A549 treated with GW870086 at 1 μM for 4 hours (cell line): Measurements from ENCODE around the gene MYL7. TPM values are rescaled to one million over a fixed set of nuclear protein-coding genes. Genes with fewer than 3 reads are reported as not detected.

Source experiments
- total RNA-seq: library from RNA; stranded (reverse); fragments of 200-300 nt; extraction: Qiagen RNA extraction; gene quantifications from 5 replicates; pipeline ENCODE4 v1.2.3, GENCODE V29; 2022; ENCODE audit warnings: low read depth

Gene MYL7, protein sequence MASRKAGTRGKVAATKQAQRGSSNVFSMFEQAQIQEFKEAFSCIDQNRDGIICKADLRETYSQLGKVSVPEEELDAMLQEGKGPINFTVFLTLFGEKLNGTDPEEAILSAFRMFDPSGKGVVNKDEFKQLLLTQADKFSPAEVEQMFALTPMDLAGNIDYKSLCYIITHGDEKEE
- not detected in 5 replicates for total RNA-seq

GRCh38 chr7:44141221-44141850 lies at the start of gene MYL7:
TSS of gene MYL7 (minus strand) at chr7:44141332. CDS start at chr7:44141305, 27 bp downstream.

GRCh38 chr7:44189286-44189992 lies 48.3 kb upstream of the MYL7 start, which contains the start of gene GCK:
TSS of gene GCK (minus strand) at chr7:44189439. CDS start at chr7:44188953, 486 bp downstream.

GRCh38 chr7:44123190-44124003 lies 17.7 kb downstream of the MYL7 start, which contains the start of gene POLD2:
TSS of gene POLD2 (minus strand) at chr7:44123548. CDS start at chr7:44122053, 1,495 bp downstream.

DNA sequence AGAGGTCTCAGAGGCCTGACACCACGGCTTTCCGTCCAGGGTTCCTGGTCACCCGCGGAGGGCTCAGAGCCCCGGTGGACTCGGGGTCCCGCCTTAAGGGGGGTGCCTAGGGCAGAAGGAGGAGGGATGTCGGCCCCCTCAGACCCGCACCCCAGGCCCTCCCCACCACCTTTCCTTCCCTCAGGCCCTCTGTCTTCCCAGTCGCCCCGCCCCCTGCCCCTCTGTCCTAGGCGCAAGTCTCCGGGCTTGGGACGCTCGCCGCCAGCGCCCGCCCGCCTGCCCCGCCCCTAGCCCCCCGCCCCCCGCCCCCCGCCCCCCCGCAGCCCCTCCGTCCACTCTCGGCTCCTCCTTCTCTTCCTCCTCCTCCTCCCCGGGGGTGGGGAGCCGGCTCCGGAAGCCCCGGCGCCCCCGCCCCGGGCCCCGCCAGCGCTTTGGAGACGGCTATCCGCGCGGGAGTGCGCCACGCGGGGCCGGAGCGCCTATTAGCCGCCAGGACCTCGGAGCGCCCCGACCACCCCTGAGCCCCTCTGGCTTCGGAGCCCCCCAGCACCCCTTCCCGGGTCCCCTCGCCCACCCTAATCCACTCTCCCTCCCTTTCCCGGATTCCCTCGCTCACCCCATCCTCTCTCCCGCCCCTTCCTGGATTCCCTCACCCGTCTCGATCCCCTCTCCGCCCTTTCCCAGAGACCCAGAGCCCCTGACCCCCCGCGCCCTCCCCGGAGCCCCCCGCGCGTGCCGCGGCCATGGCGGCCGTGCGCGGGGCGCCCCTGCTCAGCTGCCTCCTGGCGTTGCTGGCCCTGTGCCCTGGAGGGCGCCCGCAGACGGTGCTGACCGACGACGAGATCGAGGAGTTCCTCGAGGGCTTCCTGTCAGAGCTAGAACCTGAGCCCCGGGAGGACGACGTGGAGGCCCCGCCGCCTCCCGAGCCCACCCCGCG lies 36.9 kb downstream of the MYL7 start, which contains the start of gene AEBP1:
Gene AEBP1 (plus strand): TSS at position 423 of the 937 bp plus-strand sequence. CDS start 321 bp downstream, at position 744.

Other genes starting within 250 kb of the MYL7 start
- gene URGCP, start 234.7 kb downstream of the MYL7 start, total RNA-seq, result 25.8 to 28.7 TPM (median 27.5 TPM) in 5 replicates
- gene UBE2D4, start 214.9 kb downstream of the MYL7 start, total RNA-seq, result 6.7 to 11.7 TPM (median 10.7 TPM) in 5 replicates
- gene SPDYE1, start 143.4 kb downstream of the MYL7 start, total RNA-seq, result not detected in 5 replicates
- gene DBNL, start 96.6 kb downstream of the MYL7 start, total RNA-seq, result 62.4 to 69.5 TPM (median 65.4 TPM) in 5 replicates
- gene PGAM2, start 75.8 kb downstream of the MYL7 start, total RNA-seq, result not detected in 5 replicates
- gene POLM, start 58.8 kb downstream of the MYL7 start, total RNA-seq, result 5.1 to 8.1 TPM (median 7.3 TPM) in 5 replicates
- 0.14 to 0.21 TPM in 2 of 5 replicates, not detected in the others for gene AEBP1, start 37.0 kb downstream of the MYL7 start, total RNA-seq
- gene POLD2, start 17.8 kb downstream of the MYL7 start, total RNA-seq, result 145 to 166 TPM (median 162 TPM) in 5 replicates
- gene GCK, start 48.1 kb upstream of the MYL7 start, total RNA-seq, result not detected in 5 replicates
- gene YKT6, start 59.6 kb upstream of the MYL7 start, total RNA-seq, result 114 to 129 TPM (median 120 TPM) in 5 replicates
- 0.09 to 0.34 TPM (median 0.14 TPM) in 5 replicates for gene CAMK2B, start 184.3 kb upstream of the MYL7 start, total RNA-seq